HG03097 (cell line): ENCODE measurements around the gene RNF44.
A peak's percentile ranks its signal among the peaks of the same experiment; 100 is the strongest.
"Not testable (repeated sequence)": the region's sequence is repeated elsewhere in the genome, so short reads cannot be mapped to it uniquely, and the experiment has no call there.

Source experiments
- ATAC-seq: cut with Tn5 transposase; IDR thresholded peaks from one replicate; pipeline ENCODE4 v1.9.1; 2021; ENCODE audit not compliant: unreplicated experiment, low FRiP score

RNF44 gene

DNA sequence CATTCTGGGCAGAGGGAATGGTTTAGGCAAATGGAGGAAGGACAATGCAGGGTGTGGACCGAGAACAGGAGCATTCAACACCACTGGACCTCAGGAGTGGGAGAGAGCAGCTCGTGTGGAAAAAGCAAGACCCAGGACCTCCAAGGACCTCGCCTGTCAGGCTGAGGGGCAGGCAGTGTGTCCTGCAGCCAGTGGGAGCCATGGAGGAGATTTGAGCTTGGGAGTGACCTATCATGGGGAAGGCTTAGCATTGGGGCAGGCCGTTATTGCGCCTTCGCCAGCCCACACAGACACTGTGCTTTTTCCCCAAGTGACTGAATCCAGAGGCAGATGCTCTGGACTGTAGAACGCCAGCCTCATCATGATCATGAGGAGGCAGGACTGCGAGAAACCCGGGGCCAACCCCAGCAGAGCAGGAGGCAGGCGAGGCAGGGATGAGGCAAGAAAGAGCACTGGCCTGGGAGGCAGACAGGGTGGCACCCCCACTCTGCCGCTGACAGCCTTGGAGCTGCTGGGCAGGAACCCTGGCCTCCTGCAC lies 15.2 kb upstream of the RNF44 start:
- ATAC-seq: no peak

DNA sequence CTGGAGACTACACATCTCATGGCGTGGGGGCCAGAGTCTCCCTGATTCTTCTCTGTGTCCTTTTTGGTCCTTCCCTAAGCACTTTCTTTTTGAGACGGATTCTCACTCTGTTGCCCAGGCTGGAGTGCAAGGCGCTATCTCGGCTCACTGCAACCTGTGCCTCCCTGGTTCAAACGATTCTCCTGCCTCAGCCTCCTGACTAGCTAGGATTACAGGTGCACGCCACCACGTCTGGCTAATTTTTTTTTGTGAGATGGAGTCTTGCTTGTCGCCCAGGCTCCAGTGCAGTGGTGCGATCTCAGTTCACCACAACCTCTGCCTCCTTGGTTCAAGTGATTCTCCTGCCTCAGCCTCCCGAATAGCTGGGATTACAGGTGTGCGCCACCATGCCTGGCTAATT lies 13.7 kb upstream of the RNF44 start:
- ATAC-seq: not testable (repeated sequence)

DNA sequence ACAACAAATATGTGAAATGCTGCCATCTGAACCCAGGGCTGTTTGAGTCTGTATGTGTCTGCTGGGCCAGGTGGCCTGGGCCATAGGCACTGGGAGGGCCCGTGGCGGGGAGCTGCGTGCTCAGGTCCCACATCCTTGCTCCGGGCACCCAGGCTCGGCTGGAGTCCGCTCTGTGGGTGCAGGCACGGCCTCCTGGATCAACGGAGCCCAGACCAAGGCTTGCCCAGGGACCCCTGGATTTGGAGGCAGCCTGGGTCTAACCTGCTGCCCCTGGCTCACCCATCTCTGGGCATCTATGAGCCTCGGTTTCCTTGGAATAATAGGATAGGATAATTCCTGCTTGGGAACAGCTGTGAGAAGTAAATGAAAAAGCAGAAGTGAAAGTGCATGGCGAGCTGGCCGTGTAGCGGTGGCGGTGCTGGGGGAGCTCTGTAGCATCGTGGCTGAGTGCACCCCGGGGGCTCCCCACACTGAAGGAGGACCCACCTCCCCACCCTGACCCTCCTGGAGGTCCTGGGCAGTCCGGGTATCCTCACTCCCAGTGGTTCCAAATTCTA lies 13.2 kb upstream of the RNF44 start:
- ATAC-seq: no peak

DNA sequence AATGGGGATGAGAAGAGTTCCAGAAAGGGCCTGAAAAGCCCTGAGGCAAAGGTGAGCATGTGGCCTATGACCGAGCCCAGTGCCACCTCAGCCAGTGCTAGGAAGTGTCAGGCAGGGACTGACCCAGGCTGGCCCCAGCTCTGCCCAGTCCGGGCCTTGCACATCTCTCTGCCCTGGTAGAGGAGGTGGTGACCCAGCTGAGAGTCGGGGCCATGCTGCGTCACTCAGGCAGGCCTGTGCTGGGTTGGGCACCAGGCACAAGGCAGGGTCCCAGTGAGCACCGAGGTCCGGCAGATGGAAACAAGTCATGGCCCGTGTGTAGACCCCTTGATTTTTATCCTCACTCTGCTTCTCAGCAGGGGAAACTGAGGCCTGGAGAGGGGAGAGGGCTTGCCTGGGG lies 12.7 kb upstream of the RNF44 start:
- ATAC-seq: no peak

DNA sequence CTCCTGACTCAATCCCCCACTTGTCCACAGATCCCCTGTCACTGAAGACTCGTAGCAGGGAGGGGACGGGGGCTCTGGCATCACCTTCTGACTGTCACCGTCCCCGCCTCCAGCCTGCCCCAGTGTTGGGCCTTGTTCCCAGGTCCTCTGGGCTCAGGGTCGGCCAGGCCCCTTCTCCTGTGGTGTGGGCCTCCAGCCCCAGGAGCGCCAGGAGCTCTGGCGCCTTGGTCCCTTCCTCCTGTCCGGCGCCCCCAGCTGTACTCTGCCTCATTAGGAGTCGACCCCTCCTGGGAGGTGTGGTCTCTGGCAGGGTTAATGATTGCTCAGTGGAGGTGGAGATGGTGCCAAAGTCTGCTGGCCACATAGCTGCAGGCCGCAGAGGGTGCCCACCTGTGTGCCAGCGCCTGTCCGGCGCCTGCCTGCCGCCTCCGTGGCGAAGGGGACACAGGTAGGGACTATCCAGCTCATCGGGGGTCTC lies 11.8 kb upstream of the RNF44 start, which contains the start of gene CDHR2:
Gene CDHR2 (plus strand): TSS at position 376 of the 478 bp plus-strand sequence. CDS start 16,011 bp downstream, outside the sequence.
- ATAC-seq: no peak

DNA sequence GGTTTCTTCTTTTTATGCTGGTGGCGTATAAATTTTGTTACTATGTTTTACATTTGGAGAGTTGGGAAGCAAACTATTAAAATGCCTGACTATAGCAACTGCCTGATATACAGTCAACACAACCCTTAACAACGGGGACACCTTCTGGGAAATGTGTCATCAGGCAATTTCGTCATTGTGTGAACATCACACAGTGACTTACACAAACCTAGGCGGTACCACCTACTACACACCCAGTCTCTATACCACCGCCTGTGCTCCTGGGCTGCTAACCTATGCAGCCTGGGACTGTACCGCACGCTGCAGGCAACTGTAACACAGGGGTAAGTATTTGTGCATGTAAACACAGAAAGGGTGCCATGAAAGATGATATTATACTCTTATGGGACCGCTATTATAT lies 10.6 kb upstream of the RNF44 start:
- ATAC-seq: no peak

DNA sequence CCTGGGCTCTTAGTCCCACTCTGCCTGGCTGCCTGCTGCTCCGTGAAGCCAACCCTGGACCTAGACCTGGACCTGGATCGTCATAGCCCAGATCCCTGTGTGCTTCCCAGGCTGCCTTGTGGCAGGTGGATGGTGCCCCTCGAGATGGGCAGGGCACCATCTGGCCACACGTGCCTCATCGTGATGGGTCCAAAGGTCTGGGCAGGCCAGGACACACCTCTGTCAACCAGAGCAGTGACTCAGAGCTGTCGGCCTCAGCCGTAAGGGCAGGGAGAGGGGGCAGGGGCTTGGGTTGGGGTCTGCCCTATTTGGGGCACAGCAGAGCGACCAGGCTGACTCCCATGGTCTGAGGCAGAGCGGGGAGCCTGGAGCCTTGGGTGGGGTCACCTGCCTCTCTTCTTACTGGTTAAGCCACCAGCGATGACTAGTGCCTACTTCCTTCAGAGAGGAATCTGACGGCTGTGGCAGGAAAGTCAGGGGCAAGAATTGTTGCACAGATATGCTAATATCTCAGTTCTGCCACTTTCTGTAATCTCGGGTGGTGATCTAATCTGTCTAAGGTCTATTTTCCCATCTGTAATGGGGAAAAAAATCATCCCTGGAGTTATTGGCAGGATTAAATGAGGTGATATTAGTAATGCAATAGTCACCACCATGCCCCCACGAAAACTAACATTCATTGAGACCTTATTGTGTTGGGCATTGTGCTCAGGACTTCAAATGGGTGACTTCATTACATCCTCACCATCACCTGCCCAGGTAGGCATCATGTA lies 8.7 kb upstream of the RNF44 start:
- ATAC-seq: no peak

DNA sequence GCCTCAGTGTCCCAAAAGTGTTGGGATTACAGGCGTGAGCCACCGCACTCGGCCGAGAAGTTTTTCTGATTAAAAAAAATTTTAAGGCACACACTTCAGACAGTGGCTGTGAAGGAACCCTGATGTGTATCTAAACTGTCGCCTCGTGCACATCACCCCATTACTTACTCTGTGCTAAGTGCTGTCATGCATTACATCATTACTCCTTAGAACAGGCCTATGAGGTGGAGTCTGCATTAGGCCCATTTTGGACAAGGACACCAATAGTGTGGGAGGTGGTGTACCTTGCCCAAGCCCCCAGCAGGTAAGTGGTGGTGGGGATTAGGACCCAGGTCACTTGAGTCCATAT lies 8.2 kb upstream of the RNF44 start:
- no peak for ATAC-seq

DNA sequence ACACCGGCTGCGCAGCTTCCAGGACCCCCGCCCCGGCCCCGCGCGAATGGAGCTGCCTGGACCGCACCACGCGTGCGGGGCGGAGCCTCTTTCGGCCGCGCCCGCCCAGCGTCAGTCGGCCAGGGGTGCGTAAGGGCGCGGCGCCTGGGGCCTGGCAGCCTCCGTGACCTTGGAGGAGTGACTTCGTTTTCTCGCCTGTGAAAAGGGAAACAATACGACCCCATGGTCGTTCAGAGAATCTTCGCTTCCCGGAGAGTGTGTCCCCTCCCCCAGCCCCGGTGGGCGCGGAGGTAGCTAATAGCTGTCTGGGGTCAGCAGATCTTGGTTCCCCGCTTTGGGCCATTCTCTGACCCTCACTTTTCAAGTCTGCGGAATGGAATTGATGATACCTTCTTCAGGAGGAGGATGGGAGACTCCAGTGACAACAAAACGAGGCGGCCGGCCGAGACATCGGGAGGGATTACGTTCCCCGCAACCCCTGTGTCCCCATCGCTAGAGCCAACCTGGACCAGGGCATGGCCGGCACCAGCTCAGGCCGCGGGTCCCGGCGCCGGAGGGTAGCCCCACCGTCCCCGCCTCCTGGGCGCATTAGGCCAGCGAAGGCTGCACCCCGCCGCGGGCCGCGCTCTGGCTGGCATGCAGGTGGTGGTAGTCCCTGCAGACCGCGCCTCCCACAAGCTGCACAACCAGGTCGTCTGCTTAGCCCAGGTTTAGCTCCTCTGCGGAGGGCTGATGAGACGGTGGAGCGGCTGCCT lies 6.4 kb upstream of the RNF44 start:
- peak; percentile 50 for ATAC-seq

DNA sequence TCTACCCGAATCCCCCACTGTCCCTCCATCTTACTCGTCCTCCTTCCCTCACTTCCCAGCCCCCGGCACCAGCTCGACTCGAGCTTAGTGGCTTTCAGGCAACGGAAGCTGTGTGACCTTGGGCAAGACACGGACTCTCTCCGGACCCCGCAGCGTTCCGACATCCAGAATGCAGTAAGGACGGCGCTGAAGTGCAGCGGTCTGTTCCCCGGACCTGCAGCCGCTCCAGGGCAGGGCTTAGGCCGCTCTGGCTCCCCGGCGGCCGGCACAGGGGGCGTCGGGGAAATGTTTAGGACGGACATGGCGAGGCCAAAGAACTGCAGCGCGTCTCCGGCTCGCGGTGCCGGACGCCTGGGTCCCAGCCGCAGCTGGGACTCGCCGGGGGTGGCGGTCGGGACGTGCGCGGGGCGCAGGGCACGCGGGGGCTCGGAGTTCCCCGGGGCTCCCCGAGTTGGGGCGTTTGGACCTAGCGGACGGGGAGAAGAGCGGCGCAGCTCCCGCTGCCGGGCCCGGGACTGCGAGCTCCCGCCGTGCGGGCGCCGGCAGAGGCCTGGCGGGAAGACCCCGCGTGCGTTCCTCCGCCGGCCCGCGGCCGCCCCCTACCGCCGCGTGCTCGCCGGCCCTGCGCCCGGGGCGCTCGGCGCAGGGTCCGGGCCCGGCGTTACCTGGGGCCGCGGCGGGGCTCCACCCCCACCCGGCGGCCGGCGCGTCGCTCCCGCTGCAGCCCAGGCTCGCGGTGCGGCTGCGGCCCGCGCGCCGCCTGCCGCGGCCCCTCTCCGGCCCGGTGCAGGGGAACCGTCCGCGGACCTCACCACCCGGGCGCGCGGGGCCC lies 5.6 kb upstream of the RNF44 start:
- peak; percentile 40 for ATAC-seq

DNA sequence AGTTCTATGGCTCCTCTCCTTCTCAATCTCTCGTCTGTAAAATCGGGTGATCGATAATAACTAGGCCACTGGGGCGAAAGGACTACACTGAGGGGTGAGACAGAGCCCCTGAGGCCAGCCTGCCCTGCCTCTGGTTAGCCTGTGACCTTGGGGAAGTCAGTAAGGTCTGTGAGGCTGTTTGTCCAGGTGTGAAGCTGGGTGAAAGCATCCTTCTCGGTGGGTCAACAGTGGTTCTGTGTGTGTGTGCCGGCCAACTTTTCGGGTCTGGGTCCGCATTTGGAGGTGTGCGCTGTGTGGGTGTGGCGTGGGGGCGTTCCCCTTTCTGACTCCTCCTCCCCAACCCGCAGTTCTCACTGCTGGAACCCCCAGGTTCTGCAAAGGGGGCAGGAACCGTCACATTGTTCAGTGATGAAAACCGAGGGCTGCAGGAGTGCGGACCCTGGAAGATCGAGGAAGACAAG lies 5.0 kb upstream of the RNF44 start:
- no peak for ATAC-seq

DNA sequence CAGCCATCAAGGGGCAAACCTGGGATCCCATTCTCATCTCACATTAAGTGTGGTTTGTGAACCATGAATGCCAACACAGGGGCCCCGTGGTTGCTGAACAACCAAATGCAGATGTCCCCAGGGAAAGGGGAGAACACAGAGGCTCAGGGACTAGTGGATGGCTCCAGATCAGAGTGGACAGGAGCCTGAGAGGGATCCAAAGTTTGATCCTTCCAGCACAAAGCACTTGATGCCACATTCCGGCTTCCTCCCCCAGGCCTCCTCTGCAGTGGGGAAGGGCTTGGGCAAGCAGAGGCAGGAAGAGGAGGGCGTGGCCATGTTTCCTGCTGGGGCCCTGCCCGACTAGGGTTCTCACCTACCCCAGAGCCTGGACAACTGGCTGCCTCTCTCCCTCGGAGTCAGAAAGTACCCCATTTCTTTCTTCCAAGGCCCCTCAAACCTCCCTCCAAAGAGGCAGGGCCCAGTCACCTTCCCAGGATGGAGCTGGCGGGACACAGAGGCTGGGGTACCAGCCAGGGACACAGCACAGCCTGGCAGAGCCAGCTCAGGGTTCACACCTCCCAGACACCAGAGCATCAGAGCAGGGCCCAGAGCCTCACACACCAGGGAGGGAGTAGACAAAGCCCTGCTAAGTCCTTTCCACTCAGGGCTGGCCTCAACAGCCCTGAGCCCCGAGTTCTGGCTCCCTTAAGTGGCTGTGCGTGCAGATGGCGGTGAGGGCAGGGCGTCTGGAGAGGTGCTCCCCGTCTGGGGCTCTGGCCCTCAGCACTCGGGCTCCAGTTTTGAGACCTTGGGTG lies 4.3 kb upstream of the RNF44 start:
- ATAC-seq: no peak

DNA sequence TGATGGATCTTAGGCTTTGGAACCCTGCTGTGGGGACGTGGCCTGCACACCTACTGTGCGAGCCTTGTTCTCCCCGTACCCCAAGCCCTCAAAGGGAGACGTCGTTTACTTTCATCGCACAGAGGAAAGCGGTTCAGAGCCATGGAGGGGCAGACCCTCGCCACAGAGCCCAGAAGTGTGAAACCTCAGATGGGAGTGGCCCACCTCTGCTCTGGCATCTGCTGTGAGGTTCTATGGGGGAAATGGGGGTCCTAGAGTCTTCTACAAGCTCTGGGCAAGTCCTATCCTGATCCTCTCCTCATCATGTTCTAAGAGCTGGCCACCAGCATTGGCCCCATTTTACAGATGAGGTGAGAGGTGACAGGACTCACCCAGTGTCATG lies 3.7 kb upstream of the RNF44 start:
- no peak for ATAC-seq

DNA sequence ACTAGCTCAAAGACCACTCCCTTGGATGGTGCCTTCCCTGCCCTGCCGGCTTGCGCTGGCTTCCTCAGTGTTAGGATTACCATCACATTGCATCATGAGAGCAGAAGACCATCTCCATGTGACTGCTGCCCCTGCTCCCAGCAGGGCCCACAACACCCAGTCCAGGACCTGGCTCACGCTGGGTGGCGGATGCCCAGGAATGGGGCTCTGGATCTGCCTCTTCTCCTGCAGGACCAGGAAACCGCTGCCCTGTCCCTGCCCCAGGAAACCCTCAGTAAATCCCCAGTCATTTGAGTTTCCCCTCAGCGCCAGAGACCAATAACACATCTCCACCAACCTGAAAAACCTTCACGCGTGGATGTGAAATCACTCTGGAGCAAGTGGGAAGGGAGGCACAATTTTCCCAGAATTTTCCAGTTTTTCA lies 3.3 kb upstream of the RNF44 start:
- ATAC-seq: no peak

DNA sequence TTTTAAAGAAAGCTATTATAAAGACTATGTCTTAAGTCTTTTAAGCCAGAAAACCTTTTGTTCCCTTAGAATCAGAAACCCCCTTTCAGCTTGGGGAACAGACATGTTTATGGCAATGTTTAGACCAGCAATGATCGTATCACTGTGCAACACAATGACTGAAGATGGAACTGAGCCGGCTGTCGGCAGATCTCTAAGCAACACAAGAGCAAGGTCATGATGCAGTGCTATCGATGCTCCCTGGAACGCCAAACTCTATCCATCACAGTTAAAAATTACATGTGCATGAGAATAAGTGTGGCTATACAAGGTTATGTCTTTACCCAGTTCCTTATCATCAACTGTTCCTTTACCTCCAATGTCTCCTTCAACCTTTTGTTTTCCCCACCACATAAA lies 1.8 kb upstream of the RNF44 start:
- ATAC-seq: no peak

DNA sequence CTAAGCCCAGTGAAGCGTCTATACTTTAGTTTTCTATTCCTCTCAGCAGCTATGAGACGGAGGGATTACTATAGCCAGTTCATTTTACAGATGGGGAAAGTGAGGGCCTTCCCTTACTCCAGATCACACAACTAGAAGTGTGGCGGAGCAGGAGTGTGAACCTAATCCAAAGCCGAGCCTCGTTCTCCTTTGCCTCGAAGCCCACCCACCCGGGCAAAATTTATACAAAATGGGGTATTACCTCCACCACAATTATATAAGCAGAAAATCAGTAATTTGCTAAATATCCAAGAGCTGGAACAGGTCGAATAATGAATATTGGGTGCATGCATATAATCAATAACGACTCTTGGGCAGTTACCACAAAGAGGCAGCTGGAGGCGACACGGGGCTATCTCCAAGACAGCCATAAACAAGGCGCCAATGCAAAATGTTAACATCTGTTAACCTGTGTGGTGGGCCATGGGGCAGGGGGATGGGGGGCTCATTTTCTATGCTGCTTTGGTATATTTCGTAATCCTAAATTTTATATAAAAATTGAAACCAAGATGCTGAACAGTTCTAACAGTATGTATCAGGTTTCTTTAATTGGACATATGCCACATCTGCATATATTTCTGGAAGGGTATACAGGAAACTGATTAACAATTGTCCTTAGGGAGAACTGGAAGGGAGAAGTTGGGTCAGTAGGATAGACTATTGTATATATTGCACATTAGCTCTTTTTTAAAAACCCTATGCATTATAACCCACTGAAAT lies 1.2 kb upstream of the RNF44 start:
- no peak for ATAC-seq

DNA sequence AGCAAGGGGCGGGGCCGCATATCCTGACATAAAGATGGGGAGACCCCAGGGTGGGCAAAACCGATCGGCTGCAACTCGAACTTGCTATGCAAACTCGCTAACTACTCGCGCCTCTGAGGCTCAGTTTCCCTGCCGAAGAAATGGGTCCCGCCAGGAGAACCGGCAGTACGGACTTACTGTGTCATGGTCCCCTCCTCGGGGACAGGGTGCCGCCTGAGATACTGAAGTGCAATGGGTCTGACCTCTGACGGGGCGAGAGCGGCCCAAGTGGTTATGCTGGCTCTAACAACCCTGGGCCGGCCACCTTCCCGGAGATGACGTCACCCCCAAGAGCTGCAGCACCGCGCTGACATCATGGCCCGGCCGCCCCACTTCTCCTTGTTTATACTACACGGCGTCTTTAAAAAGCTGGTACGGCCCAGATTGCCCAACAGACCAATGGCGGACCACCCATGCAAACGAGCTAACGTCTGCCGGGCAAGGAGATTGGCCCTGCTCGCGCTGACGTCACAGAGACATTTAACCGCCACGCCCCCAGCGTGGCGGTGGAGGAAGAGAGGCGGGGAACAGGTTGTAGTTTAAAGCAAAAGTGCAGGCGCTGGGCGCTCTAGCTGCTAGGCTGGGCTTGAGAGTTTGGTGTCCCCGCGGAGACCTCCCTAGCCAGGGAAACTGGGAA lies 490 bp upstream of the RNF44 start:
- peak; percentile 52 for ATAC-seq

DNA sequence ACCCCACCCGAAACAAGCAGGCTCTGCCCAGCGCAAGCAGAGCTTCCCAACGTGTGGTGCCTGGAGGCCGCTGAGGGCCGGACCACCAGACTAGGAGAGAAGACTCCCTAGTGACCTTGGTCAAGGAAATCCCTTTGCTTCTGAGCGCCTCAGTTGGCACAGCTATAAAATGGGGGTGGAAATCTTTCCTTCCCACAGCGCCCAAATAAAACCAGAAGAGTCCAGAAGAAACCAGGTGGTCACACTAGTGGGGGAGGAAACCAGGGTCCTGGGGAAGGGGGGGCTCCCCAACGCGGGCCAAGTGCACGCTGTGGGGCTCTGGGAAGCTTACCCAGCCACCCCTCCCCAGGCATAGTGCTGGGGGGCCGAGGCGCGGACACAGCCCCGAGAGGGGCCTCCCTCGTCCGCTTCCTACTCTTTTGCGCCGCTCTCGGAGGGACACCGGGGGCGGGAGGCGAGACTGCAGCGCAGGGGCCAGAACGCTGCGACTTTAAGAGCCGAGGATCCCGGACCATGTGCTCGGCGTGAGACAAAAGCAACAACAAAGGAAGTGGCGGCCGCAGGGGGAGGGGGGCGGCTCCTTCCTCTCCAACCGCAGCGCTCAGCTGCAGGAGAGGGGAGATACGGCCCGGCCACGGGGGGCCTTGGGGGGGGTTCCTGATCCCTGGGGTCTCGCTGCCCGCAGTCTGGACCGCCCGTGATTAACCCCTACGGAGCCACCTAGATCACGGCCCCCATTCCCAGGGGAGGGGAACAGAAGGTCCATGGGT lies 885 bp downstream of the RNF44 start:
- no peak for ATAC-seq
